ENCODE measurements around the gene HOXA1.

Gene HOXA1

DNA sequence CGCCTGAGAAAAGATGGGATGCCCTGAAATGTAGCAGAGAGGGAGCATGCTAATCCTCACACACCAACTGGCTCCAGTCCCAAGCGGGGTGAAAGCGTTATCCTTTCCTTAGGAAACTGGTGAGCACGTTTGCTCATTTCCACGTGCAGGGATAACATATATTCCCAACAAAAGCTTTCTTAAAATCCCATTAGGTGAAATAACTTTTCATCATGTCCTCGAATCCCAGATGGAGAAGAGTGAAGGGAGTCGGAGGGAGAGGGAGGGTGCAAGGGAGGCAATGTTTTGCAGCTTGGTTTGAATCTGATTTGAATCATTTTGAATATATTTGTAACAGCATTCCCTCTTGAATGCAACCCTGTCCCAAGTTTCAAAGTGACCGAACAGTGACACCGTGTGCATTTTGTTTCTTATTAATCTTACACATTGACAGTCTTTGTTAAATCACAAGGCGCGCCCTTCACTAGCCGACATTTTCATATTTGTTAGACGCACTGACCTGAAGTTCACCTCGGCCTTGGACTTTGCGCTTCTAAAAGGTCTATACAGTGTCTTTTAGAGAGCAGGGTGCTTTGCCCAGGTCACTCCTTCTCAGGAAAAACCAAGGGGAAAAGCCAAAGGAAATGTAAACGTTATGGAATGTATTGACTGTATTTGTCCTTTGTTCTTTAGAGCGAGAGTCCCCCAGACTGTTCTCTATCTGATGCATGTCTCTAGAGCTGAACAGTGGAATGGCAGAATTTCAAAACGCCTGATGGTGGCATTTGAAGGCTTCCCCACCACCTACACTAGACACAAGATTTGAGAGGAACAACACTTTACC is 37.8 kb upstream of the HOXA1 start:
- Histone ChIP-seq H3K36me3 (no peaks in the 10 kb centered on the region), H3K27ac (no peak overlapping the region), H3K27me3 (ENCODE audit: insufficient read depth, low read depth, severe bottlenecking) (peaks cover 46% of the 10 kb centered on the region), H3K4me3 (ENCODE audit: low read depth, low read length) (no peak overlapping the region), H3K9me3 (ENCODE audit: severe bottlenecking) (no peaks in the 10 kb centered on the region)
- DNase-seq: no peak
- no peak for TF ChIP-seq CTCF (IDR thresholded peaks at IDR 0.05; ENCODE audit: low read depth, low read length)

DNA sequence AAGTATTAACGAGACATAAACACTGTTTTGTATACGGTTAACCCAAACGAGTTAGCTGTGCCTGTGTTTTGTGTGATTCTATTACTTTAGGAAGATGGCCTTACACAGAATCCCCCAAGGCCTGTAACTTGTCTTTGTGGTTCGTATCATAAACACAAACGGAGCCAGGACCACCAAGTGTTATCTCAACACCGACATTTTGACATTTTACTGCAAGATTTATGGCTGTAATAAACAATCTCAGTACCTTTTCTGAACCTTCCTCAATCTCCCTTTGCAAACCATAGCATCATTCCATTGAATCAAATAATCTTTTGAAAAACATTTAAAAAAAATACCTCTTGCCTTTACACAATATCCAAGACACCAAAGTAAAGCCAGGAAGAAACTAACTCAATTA is 37.2 kb upstream of the HOXA1 start:
- Histone ChIP-seq H3K9me3 (ENCODE audit: severe bottlenecking) (no peaks in the 10 kb centered on the region), H3K27ac (no peak overlapping the region), H3K36me3 (no peaks in the 10 kb centered on the region), H3K4me3 (ENCODE audit: low read depth, low read length) (no peak overlapping the region), H3K27me3 (ENCODE audit: insufficient read depth, low read depth, severe bottlenecking) (peaks cover 46% of the 10 kb centered on the region)
- DNase-seq: no peak
- no peak for TF ChIP-seq CTCF (IDR thresholded peaks at IDR 0.05; ENCODE audit: low read depth, low read length)

DNA sequence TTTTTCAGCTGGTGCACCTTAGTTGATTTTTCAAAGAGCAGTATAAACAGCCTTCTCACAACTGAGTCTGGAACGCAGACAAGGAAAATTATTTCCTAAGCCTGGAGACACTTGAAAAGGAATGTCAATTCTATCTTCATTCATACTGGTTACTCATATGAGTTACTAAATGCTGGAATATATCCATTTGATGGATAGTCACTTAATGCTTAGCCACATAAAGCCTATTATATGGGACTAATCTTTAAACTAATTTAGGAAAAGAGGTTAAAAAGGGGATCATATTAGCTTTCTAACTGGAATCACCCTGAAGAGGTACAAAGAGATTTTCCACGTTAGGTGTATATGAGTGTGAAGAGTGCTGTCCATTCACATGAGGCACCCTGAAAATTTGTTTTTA is 36.4 kb upstream of the HOXA1 start:
- Histone ChIP-seq H3K27ac (no peak overlapping the region), H3K9me3 (ENCODE audit: severe bottlenecking) (no peaks in the 10 kb centered on the region), H3K4me3 (ENCODE audit: low read depth, low read length) (no peak overlapping the region), H3K27me3 (ENCODE audit: insufficient read depth, low read depth, severe bottlenecking) (peaks cover 47% of the 10 kb centered on the region), H3K36me3 (no peaks in the 10 kb centered on the region)
- TF ChIP-seq CTCF (IDR thresholded peaks at IDR 0.05; ENCODE audit: low read depth, low read length): no peak
- no peak for DNase-seq

GRCh38 chr7:27131390-27131819 is 35.6 kb upstream of the HOXA1 start:
- Histone ChIP-seq H3K36me3 (no peaks in the 10 kb centered on the region), H3K4me3 (ENCODE audit: low read depth, low read length) (peak overlapping the region; percentile 46), H3K9me3 (ENCODE audit: severe bottlenecking) (no peaks in the 10 kb centered on the region), H3K27ac (peak overlapping the region; percentile 67), H3K27me3 (ENCODE audit: insufficient read depth, low read depth, severe bottlenecking) (peaks cover 43% of the 10 kb centered on the region)
- DNase-seq: no peak
- TF ChIP-seq CTCF (IDR thresholded peaks at IDR 0.05; ENCODE audit: low read depth, low read length): no peak

- Histone ChIP-seq H3K36me3 (no peaks in the 10 kb centered on the region), H3K9me3 (ENCODE audit: severe bottlenecking) (no peaks in the 10 kb centered on the region), H3K4me3 (ENCODE audit: low read depth, low read length) (peak within 1 kb of the TSS; percentile 46), H3K27me3 (ENCODE audit: insufficient read depth, low read depth, severe bottlenecking) (peaks cover 40% of the 10 kb centered on the region), H3K27ac (peak within 1 kb of the TSS; percentile 82)
- DNase-seq: peak; percentile 91
- no peak for TF ChIP-seq CTCF (IDR thresholded peaks at IDR 0.05; ENCODE audit: low read depth, low read length)
Observed at GRCh38 chr7:27130540-27131389, 35.0 kb upstream of the HOXA1 start, which contains the start of gene HOXA4. HOXA4 (minus strand) TSS chr7:27130757; CDS start chr7:27130733, 24 bp downstream.

Measured in WERI-Rb-1 (cell line).